ENCODE data around the gene HOXB3.
A peak's percentile ranks its signal among the peaks of the same experiment; 100 is the strongest.

The HOXB3 gene

GRCh38 chr17:48599354-48599753, 9.3 kb upstream of the HOXB3 start:
- Mint-ChIP-seq H3K27ac (no peak overlapping the region), H3K4me1 (ENCODE audit: low read depth) (peaks cover 30% of the 10 kb centered on the region), H3K4me3 (no peak overlapping the region), H3K27me3 (ENCODE audit: low read depth) (peaks cover 97% of the 10 kb centered on the region), H3K36me3 (ENCODE audit: low read depth) (no peaks in the 10 kb centered on the region), H3K9me3 (no peaks in the 10 kb centered on the region)

DNA sequence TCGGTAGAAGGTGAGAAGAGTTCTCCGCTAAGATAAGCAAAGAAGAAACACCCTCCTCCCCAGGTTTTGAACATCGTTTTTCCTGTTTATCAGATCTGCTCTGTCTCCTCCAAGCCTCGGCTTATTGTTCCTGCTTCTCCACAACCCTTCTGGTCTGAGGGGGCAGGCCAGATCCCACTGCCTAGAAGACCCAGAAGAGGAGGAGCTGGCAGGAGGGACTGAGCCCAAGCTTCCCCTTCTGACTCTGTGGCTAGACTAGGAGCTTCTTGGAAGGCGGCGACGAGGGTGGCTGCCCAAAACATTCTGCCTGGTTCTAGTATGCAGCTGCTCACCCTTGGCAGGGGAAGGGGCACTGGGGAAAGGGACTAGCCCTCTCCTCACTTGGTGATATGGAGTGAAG, 8.7 kb upstream of the HOXB3 start:
- Mint-ChIP-seq H3K27me3 (ENCODE audit: low read depth) (peaks cover 96% of the 10 kb centered on the region), H3K27ac (peak overlapping the region; percentile 26), H3K36me3 (ENCODE audit: low read depth) (no peaks in the 10 kb centered on the region), H3K4me3 (peak overlapping the region; percentile 39), H3K4me1 (ENCODE audit: low read depth) (peaks cover 35% of the 10 kb centered on the region), H3K9me3 (no peaks in the 10 kb centered on the region)

GRCh38 chr17:48597778-48598631, 8.0 kb upstream of the HOXB3 start:
- H3K9me3 Mint-ChIP-seq: no peaks in the 10 kb centered on the region
- peaks cover 96% of the 10 kb centered on the region for H3K27me3 Mint-ChIP-seq (ENCODE audit: low read depth)
- H3K36me3 Mint-ChIP-seq (ENCODE audit: low read depth): no peaks in the 10 kb centered on the region
- H3K4me3 Mint-ChIP-seq: peak overlapping the region; percentile 79
- H3K27ac Mint-ChIP-seq: peak overlapping the region; percentile 26
- peaks cover 41% of the 10 kb centered on the region for H3K4me1 Mint-ChIP-seq (ENCODE audit: low read depth)

GRCh38 chr17:48597528-48597777, 7.4 kb upstream of the HOXB3 start:
- Mint-ChIP-seq H3K27me3 (ENCODE audit: low read depth) (peaks cover 96% of the 10 kb centered on the region), H3K36me3 (ENCODE audit: low read depth) (no peaks in the 10 kb centered on the region), H3K9me3 (no peaks in the 10 kb centered on the region), H3K4me1 (ENCODE audit: low read depth) (peaks cover 45% of the 10 kb centered on the region), H3K4me3 (peak overlapping the region; percentile 79), H3K27ac (no peak overlapping the region)

DNA sequence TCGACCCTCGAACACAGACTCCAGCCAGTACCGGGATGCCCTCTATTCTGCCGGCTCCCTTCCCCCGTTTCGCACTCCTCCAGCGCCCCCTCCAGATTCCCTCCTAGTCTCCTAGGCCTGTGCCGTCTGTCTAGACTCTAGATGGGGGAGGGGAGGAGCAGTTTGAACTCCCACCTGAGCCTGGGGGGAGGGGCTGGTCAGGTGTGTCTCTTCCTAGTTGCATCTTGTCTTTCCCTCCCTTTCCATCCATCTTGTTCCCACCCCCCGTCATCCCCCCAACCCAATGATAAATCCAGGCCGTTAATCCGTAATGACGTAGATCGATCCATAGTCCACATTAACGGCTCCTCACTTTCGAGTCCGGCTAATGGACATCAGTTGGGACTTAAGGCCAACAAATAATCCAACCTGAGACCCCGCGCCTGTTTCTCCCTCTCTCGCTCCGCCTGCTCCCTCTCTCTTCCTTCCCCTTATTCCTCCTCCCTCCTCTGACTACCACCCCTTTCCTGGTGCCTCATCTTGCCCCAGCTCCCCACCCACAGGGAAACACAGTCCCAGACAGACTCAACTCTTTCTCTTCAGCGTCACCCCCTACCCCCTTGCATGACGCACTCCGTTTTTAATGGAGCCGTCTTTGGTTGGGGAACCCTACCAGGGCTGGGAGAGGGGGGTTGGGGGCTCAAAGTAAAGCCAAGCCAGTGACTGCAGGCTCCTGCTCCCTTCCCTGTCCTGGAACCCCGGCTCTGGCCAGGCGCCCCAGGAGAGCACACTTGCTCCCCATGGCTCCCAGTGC, 6.9 kb upstream of the HOXB3 start:
- Mint-ChIP-seq H3K27ac (no peak overlapping the region), H3K4me3 (peak overlapping the region; percentile 79), H3K36me3 (ENCODE audit: low read depth) (no peaks in the 10 kb centered on the region), H3K27me3 (ENCODE audit: low read depth) (peaks cover 94% of the 10 kb centered on the region), H3K9me3 (no peaks in the 10 kb centered on the region), H3K4me1 (ENCODE audit: low read depth) (peaks cover 44% of the 10 kb centered on the region)

GRCh38 chr17:48596000-48596734, 6.1 kb upstream of the HOXB3 start:
- H3K4me1 Mint-ChIP-seq (ENCODE audit: low read depth): peaks cover 40% of the 10 kb centered on the region
- peak overlapping the region; percentile 79 for H3K4me3 Mint-ChIP-seq

GRCh38 chr17:48595278-48595999, 5.4 kb upstream of the HOXB3 start:
- Mint-ChIP-seq H3K36me3 (ENCODE audit: low read depth) (peaks cover 1% of the 10 kb centered on the region), H3K4me1 (ENCODE audit: low read depth) (peaks cover 40% of the 10 kb centered on the region), H3K27ac (no peak overlapping the region), H3K9me3 (no peaks in the 10 kb centered on the region), H3K4me3 (peak overlapping the region; percentile 40), H3K27me3 (ENCODE audit: low read depth) (peaks cover 92% of the 10 kb centered on the region)

More at GRCh38 chr17:48596000-48596734, 6.1 kb upstream of the HOXB3 start:
- H3K9me3 Mint-ChIP-seq: no peaks in the 10 kb centered on the region
- peaks cover 94% of the 10 kb centered on the region for H3K27me3 Mint-ChIP-seq (ENCODE audit: low read depth)
- H3K36me3 Mint-ChIP-seq (ENCODE audit: low read depth): no peaks in the 10 kb centered on the region
- H3K27ac Mint-ChIP-seq: no peak overlapping the region

- Mint-ChIP-seq H3K36me3 (ENCODE audit: low read depth) (peaks cover 3% of the 10 kb centered on the region), H3K4me1 (ENCODE audit: low read depth) (peaks cover 45% of the 10 kb centered on the region), H3K4me3 (peak overlapping the region; percentile 40), H3K27me3 (ENCODE audit: low read depth) (peaks cover 92% of the 10 kb centered on the region), H3K9me3 (no peaks in the 10 kb centered on the region), H3K27ac (no peak overlapping the region)
Measured at GRCh38 chr17:48594538-48595277, 4.7 kb upstream of the HOXB3 start.

- Mint-ChIP-seq H3K36me3 (ENCODE audit: low read depth) (peaks cover 3% of the 10 kb centered on the region), H3K4me1 (ENCODE audit: low read depth) (peaks cover 48% of the 10 kb centered on the region), H3K4me3 (peak overlapping the region; percentile 81), H3K27ac (no peak overlapping the region), H3K27me3 (ENCODE audit: low read depth) (peaks cover 92% of the 10 kb centered on the region), H3K9me3 (no peaks in the 10 kb centered on the region)
Measured at GRCh38 chr17:48593840-48594537, 3.9 kb upstream of the HOXB3 start.

- Mint-ChIP-seq H3K4me1 (ENCODE audit: low read depth) (peaks cover 49% of the 10 kb centered on the region), H3K27ac (peak within 1 kb of the TSS; percentile 13), H3K36me3 (ENCODE audit: low read depth) (peaks cover 6% of the 10 kb centered on the region), H3K27me3 (ENCODE audit: low read depth) (peaks cover 92% of the 10 kb centered on the region), H3K9me3 (no peaks in the 10 kb centered on the region), H3K4me3 (peak within 1 kb of the TSS; percentile 81)
Measured at GRCh38 chr17:48593126-48593829, 3.2 kb upstream of the HOXB3 start, which contains the start of gene HOXB5. Gene HOXB5, minus strand, starts transcription at chr17:48593779. Its CDS starts 97 bp downstream, at chr17:48593682.

GRCh38 chr17:48592577-48592976, 2.5 kb upstream of the HOXB3 start:
- H3K36me3 Mint-ChIP-seq (ENCODE audit: low read depth): peaks cover 6% of the 10 kb centered on the region
- peaks cover 89% of the 10 kb centered on the region for H3K27me3 Mint-ChIP-seq (ENCODE audit: low read depth)
- H3K4me1 Mint-ChIP-seq (ENCODE audit: low read depth): peaks cover 45% of the 10 kb centered on the region
- peak overlapping the region; percentile 81 for H3K4me3 Mint-ChIP-seq
- peak overlapping the region; percentile 2 for H3K27ac Mint-ChIP-seq
- H3K9me3 Mint-ChIP-seq: no peaks in the 10 kb centered on the region

DNA sequence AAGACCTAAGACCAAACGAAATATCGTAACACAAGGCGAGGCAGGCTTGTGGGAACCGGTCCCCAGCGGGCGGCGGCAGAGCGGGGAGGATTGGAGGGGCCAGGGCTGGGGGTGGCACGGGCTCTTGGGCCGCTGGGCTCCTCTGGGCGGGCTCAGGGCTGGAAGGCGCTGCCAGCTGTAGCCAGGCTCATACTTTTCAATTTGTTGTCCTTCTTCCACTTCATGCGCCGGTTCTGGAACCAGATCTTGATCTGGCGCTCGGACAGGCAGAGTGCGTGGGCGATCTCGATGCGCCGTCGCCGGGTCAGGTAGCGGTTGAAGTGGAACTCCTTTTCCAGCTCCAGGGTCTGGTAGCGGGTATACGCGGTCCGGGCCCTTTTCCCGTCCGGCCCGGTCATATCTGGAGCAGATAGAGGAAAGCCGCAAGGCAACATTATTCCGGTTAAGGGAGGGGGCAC, 2.0 kb upstream of the HOXB3 start:
- Mint-ChIP-seq H3K4me1 (ENCODE audit: low read depth) (peaks cover 45% of the 10 kb centered on the region), H3K36me3 (ENCODE audit: low read depth) (peaks cover 6% of the 10 kb centered on the region), H3K4me3 (no peak overlapping the region), H3K27me3 (ENCODE audit: low read depth) (peaks cover 89% of the 10 kb centered on the region), H3K27ac (no peak overlapping the region), H3K9me3 (no peaks in the 10 kb centered on the region)
